PC-3 (cell line): ENCODE results near the gene HSPA1A. TPM values are rescaled to one million over a fixed set of nuclear protein-coding genes. Genes with fewer than 3 reads are reported as not detected.
"Not testable (repeated sequence)": the region's sequence is repeated elsewhere in the genome, so short reads cannot be mapped to it uniquely, and the experiment has no call there.

Experiments
- ATAC-seq: fragments of 200-7000 bp; cut with Tn5 transposase; 2 replicates; pipeline ENCODE4 v1.9.1; 2020; ENCODE audit warnings: mild to moderate bottlenecking, moderate library complexity
- BruUV-seq: library from RNA; stranded (reverse); fragments of 400-500 nt; replicated peaks from 2 replicates; lab custom pipeline; 2021; lab: Mats Ljungman, UMichigan
- CTCF ChIA-PET: fragments of 300-600 bp; sonication (Branson Sonifier 250); formaldehyde crosslinking; loops from one replicate; lab custom pipeline; 2022; ENCODE audit warnings: antibody characterized with exemption; lab: Charles Lee
- POLR2A ChIA-PET: fragments of 300-600 bp; sonication (Branson Sonifier 250); formaldehyde crosslinking; loops from one replicate; lab custom pipeline; 2022; ENCODE audit warnings: antibody characterized with exemption; ENCODE audit not compliant: unreplicated experiment; lab: Charles Lee
- DNase-seq: peaks from one replicate; pipeline ENCODE4 v3.0.0-alpha.2; 2015
- H2AFZ ChIP-seq: fragments of 300-600 bp; sonication (generic); 2 replicates; pipeline ENCODE4 v1.6.0; 2016; ENCODE audit warnings: antibody characterized with exemption, low read length
- H3F3A ChIP-seq: fragments of 300-600 bp; sonication (generic); one replicate; pipeline ENCODE4 v1.6.0; 2017; ENCODE audit warnings: antibody characterized with exemption, low read length, control low read depth, mild to moderate bottlenecking; ENCODE audit not compliant: unreplicated experiment
- H3K27ac ChIP-seq: fragments of 300-600 bp; sonication (generic); 2 replicates; pipeline ENCODE4 v1.5.1; 2016; ENCODE audit warnings: mild to moderate bottlenecking, low read length
- H3K27me3 ChIP-seq: fragments of 300-600 bp; sonication (generic); 2 replicates; pipeline ENCODE4 v1.6.1; 2016; ENCODE audit warnings: low read length, mixed read lengths
- H3K36me3 ChIP-seq: fragments of 300-600 bp; sonication (generic); 2 replicates; pipeline ENCODE4 v1.6.1; 2016; ENCODE audit warnings: low read depth, mixed run types, low read length, mixed read lengths
- H3K4me1 ChIP-seq: fragments of 300-600 bp; sonication (generic); 2 replicates; pipeline ENCODE4 v1.5.1; 2016; ENCODE audit warnings: low read length; ENCODE audit not compliant: insufficient read depth
- H3K4me2 ChIP-seq: fragments of 300-600 bp; sonication (generic); 2 replicates; pipeline ENCODE4 v1.6.0; 2016; ENCODE audit warnings: low read length
- H3K4me3 ChIP-seq: fragments of 300-600 bp; sonication (generic); 2 replicates; pipeline ENCODE4 v1.5.1; 2016; ENCODE audit warnings: mild to moderate bottlenecking, low read length, mixed read lengths
- H3K79me2 ChIP-seq: fragments of 300-600 bp; sonication (generic); 2 replicates; pipeline ENCODE4 v1.6.1; 2017; ENCODE audit warnings: low read length, mixed read lengths
- H3K9ac ChIP-seq: fragments of 300-600 bp; sonication (generic); 2 replicates; pipeline ENCODE4 v1.6.0; 2016; ENCODE audit warnings: mild to moderate bottlenecking, low read length
- H3K9me2 ChIP-seq: fragments of 300-600 bp; sonication (generic); replicated peaks from 2 replicates; pipeline ENCODE4 v1.6.1; 2016; ENCODE audit warnings: mixed run types, low read length, mixed read lengths
- H3K9me3 ChIP-seq: fragments of 300-600 bp; sonication (generic); 2 replicates; pipeline ENCODE4 v1.6.1; 2016; ENCODE audit warnings: low read length, mixed read lengths
- H4K20me1 ChIP-seq: fragments of 300-600 bp; sonication (generic); 2 replicates; pipeline ENCODE4 v1.6.1; 2016; ENCODE audit warnings: low read length, mixed read lengths
- EZH2 ChIP-seq: fragments of 300-600 bp; sonication (generic); IDR thresholded peaks from one replicate; pipeline ENCODE4 v1.6.1; 2017; ENCODE audit warnings: antibody characterized with exemption, mild to moderate bottlenecking, low read length; ENCODE audit not compliant: unreplicated experiment
- EZH2phosphoT487 ChIP-seq: fragments of 300-600 bp; sonication (generic); IDR thresholded peaks from 2 replicates; pipeline ENCODE4 v1.6.1; 2018; ENCODE audit warnings: mild to moderate bottlenecking, antibody characterized with exemption, low read length, borderline replicate concordance
- intact Hi-C: fragments of 100-400 bp; cut with micrococcal nuclease; formaldehyde crosslinking; loops from 2 replicates; pipeline ENCODE4 v1.9.0; 2023
- total RNA-seq: library from RNA; depleted of rRNA; stranded (reverse); fragments of >200 nt; gene quantifications from 2 replicates; pipeline ENCODE4 v1.2.3, GENCODE V29; 2014
- TF ChIP-seq, protein P1 (sequence below): fragments of 300-600 bp; sonication (generic); conservative IDR thresholded peaks from 2 replicates; pipeline ENCODE4 v1.5.1; 2017; ENCODE audit warnings: antibody characterized with exemption, low read depth, mild to moderate bottlenecking, low read length

Gene HSPA1A
- total RNA-seq, 1 experiment from 2014 or later = 269 TPM

DNA sequence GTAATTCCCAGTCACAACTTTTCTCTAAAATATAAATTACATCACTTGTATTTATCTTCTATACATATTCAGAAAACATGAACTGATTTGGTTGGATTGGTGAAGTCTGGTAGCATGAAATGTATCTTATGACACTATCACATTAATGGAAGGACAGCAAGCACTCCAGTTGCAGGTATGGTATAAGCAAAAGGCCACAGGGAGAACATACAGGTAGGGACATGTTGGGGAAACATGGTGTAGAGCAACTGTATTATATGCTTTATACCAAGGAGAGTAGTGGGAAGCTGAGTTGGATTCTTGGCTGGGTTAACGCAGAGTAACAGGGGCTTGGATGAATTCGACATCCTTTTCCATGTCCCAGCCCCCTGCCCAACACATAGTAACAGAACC is 18.4 kb upstream of the HSPA1A start:
- no peak overlapping the region for H3K27ac ChIP-seq
- H3K9ac ChIP-seq = no peak overlapping the region
- H3K4me3 ChIP-seq = no peak overlapping the region
- peaks cover 6% of the 10 kb centered on the region for H3K36me3 ChIP-seq
- BruUV-seq = no TSS peak
- no peaks in the 10 kb centered on the region for H3F3A ChIP-seq
- POLR2A ChIA-PET = interaction anchor here (0.6 kb wide), 2 partner anchors 29 to 30 kb away, joined by 4 to 14 read pairs; partner anchors contain the start of gene HSPA1B
- H3K4me2 ChIP-seq = no peak overlapping the region
- H3K9me3 ChIP-seq = no peaks in the 10 kb centered on the region
- peaks cover 33% of the 10 kb centered on the region for H3K79me2 ChIP-seq
- H3K27me3 ChIP-seq = no peaks in the 10 kb centered on the region
- no peaks in the 10 kb centered on the region for H3K9me2 ChIP-seq
- intact Hi-C loops = no loop called here
- CTCF ChIA-PET = no interaction called here
- peaks cover 22% of the 10 kb centered on the region for H3K4me1 ChIP-seq
- TF ChIP-seq EZH2 (no peak), EZH2phosphoT487 (no peak)
- TF ChIP-seq, protein P1, sequence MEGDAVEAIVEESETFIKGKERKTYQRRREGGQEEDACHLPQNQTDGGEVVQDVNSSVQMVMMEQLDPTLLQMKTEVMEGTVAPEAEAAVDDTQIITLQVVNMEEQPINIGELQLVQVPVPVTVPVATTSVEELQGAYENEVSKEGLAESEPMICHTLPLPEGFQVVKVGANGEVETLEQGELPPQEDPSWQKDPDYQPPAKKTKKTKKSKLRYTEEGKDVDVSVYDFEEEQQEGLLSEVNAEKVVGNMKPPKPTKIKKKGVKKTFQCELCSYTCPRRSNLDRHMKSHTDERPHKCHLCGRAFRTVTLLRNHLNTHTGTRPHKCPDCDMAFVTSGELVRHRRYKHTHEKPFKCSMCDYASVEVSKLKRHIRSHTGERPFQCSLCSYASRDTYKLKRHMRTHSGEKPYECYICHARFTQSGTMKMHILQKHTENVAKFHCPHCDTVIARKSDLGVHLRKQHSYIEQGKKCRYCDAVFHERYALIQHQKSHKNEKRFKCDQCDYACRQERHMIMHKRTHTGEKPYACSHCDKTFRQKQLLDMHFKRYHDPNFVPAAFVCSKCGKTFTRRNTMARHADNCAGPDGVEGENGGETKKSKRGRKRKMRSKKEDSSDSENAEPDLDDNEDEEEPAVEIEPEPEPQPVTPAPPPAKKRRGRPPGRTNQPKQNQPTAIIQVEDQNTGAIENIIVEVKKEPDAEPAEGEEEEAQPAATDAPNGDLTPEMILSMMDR = no peak
- H4K20me1 ChIP-seq = no peaks in the 10 kb centered on the region
- ATAC-seq (no peak), DNase-seq (no peak)
- no peak overlapping the region for H2AFZ ChIP-seq

DNA sequence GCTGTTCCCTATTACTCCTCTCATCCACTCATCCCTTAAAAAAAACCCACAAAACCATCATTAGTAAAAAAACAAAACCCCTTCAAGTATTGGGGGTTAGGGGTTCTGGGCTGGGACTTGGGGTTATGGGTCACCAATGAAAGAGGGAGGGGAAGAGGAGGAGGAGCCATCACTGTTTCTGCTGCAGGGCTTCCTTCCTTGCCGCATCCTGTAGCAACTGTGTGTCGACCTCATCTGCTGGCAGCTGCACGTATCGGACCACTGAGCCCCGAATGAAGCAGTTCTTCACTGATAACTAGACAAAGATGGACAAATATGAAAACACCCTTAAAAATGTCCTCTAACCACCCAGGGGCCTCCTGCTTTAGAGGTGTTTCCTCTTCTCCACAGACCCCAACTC is 17.8 kb upstream of the HSPA1A start:
- Histone ChIP-seq H3K4me3 (no peak overlapping the region), H3K79me2 (peaks cover 27% of the 10 kb centered on the region), H3K4me2 (no peak overlapping the region), H3K36me3 (peaks cover 3% of the 10 kb centered on the region; the same call in 1 of the 2 replicates), H3K9me3 (no peaks in the 10 kb centered on the region), H3K4me1 (peaks cover 16% of the 10 kb centered on the region), H3K9me2 (no peaks in the 10 kb centered on the region), H2AFZ (no peak overlapping the region), H3F3A (no peaks in the 10 kb centered on the region), H3K27me3 (no peaks in the 10 kb centered on the region), H3K9ac (no peak overlapping the region), H4K20me1 (no peaks in the 10 kb centered on the region), H3K27ac (no peak overlapping the region)
- DNase-seq (no peak), ATAC-seq (no peak)
- ChIA-PET POLR2A (no interaction called here), CTCF (no interaction called here)
- TF ChIP-seq EZH2 (no peak), EZH2phosphoT487 (no peak)
- TF ChIP-seq, protein P1 = no peak
- intact Hi-C loops = no loop called here
- BruUV-seq = no TSS peak

DNA sequence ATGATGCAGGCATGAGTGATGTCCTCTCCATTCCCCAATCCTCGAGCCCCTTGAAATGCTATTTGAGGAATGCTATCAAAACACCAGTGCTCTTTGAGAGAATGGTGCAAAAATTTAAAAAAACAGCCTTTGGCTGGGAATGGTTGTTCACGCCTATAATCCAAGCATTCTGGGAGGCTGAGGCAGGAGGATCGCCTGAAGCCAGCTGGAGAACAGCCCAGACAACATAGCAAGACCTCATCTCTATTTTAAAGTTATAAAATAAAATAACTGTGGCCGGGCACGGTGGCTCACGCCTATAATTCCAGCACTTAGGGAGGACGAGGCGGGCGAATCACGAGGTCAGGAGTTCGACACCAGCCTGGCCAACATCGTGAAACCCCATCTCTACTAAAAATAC is 15.6 kb upstream of the HSPA1A start:
- no peaks in the 10 kb centered on the region for H3K9me2 ChIP-seq
- no peaks in the 10 kb centered on the region for H4K20me1 ChIP-seq
- TF ChIP-seq EZH2 (no peak), EZH2phosphoT487 (no peak)
- TF ChIP-seq, protein P1 = no peak
- H3K4me2 ChIP-seq = no peak overlapping the region
- CTCF ChIA-PET = no interaction called here
- no peaks in the 10 kb centered on the region for H3F3A ChIP-seq
- H3K9ac ChIP-seq = no peak overlapping the region
- H3K27ac ChIP-seq = no peak overlapping the region
- no peak overlapping the region for H3K4me3 ChIP-seq
- DNase-seq = no peak
- H3K4me1 ChIP-seq = no peaks in the 10 kb centered on the region
- ATAC-seq = no peak
- H3K79me2 ChIP-seq = peaks cover 23% of the 10 kb centered on the region
- intact Hi-C loops = no loop called here
- H2AFZ ChIP-seq = no peak overlapping the region
- no peaks in the 10 kb centered on the region for H3K27me3 ChIP-seq
- no peaks in the 10 kb centered on the region for H3K9me3 ChIP-seq
- BruUV-seq = no TSS peak
- peaks cover 3% of the 10 kb centered on the region; the same call in 1 of the 2 replicates for H3K36me3 ChIP-seq
- POLR2A ChIA-PET = no interaction called here

DNA sequence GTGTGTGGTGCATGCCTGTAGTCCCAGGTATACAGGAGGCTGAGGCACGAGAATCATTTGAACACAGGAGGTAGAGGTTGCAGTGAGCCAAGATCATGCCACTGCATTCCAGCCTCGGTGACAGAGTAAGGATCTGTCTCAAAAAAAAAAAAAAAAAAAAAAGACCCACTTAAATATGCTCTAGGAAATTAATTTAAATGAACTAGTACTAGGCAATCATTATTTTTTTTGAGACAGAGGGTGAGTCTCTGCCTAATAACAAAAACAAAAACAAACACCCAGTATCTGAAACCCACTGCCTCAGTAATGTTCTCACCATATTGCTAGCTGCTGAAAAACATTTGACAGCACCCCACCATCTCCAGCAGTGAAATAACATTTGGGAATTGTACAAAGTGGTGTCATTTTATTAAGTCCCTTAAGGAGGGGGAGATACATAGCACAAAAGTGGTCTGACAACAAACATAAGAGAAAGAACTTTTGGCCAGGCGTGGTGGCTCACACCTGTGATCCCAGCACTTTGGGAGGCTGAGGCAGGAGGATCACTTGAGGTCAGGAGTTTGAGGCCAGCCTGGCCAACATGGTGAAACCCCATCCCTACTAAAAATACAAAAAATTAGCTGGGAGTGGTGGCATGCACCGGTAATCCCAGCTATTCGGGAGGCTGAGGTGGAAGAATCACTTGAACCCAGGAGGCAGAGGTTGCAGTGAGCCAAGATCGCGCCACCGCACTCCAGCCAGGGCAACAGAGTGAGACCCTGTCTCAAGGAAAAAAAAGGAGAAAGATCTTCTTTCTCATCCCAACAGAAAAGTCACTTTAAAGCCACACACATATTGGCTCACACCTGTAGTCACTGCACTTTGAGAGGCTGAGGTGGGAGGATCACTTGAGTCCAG is 14.1 kb upstream of the HSPA1A start:
- H3F3A ChIP-seq, H3K9ac ChIP-seq, H3K27me3 ChIP-seq, ATAC-seq, H2AFZ ChIP-seq, H3K4me2 ChIP-seq, BruUV-seq, CTCF ChIA-PET, H3K9me3 ChIP-seq, H4K20me1 ChIP-seq, DNase-seq, H3K4me3 ChIP-seq, intact Hi-C loops, POLR2A ChIA-PET, H3K27ac ChIP-seq, H3K36me3 ChIP-seq, H3K9me2 ChIP-seq, H3K4me1 ChIP-seq: not testable (repeated sequence)
- peaks cover 30% of the 10 kb centered on the region for H3K79me2 ChIP-seq
